Pancreas (tissue), 10 donors: ENCODE measurements around the gene BAHD1. TPM values are rescaled to one million over a fixed set of nuclear protein-coding genes. Genes with fewer than 3 reads are reported as not detected.

Experiments
- ATAC-seq, 4 donors: fragments of 200-7000 bp; cut with Tn5 transposase; one replicate each; pipeline versions ENCODE4 v1.8.0 to v1.9.1; 2020; ENCODE audit warnings: mild to moderate bottlenecking in 4 of 4, moderate library complexity in 4 of 4
- DNase-seq, 6 donors: peaks; one replicate each; pipeline ENCODE4 v3.0.0-alpha.2; 2020
- FAIRE-seq: peaks from 2 replicates; lab custom pipeline; 2012; peaks lifted over from hg19 to GRCh38; lab: Jason Lieb, UNC
- H3K27ac ChIP-seq, 4 donors: fragments of 200-600 bp; sonication (generic); 1 replicate in 3 of 4; 2 replicates in 1 of 4; pipeline versions ENCODE4 v1.5.0 to v1.8.0; 2020
- H3K27me3 ChIP-seq, 4 donors: fragments of 200-600 bp; one replicate each; pipeline ENCODE4 v1.8.0; 2021
- H3K36me3 ChIP-seq, 3 donors: fragments of 200-600 bp; sonication (generic) in 1 of 3; one replicate each; pipeline versions ENCODE4 v1.5.0 to v1.8.0; 2020 to 2021
- H3K4me1 ChIP-seq, 3 donors: fragments of 200-600 bp; one replicate each; pipeline ENCODE4 v1.8.0; 2021
- H3K4me3 ChIP-seq, 4 donors: fragments of 200-600 bp; sonication (generic) in 2 of 4; one replicate each; pipeline versions ENCODE4 v1.5.0 to v1.8.0; 2020 to 2021
- H3K9me3 ChIP-seq, 4 donors: fragments of 200-600 bp; one replicate each; pipeline ENCODE4 v1.8.0; 2021
- CTCF ChIP-seq, 4 donors: fragments of 200-600 bp; sonication (generic) in 3 of 4; IDR thresholded peaks; one replicate each; pipeline versions ENCODE4 v1.5.0 to v1.8.0; 2021; ENCODE audit warnings: antibody characterized with exemption in 4 of 4
- WGBS, 2 donors: extraction: QIAGEN DNeasy Blood & Tissue Kit; methylation state at CpG; one replicate each; pipeline ENCODE4 v1.1.7; 2013; 5-methylcytosine and 5-hydroxymethylcytosine counted together
- intact Hi-C, 3 donors: fragments of 100-400 bp; cut with DNase I; formaldehyde crosslinking; loops; one replicate each; pipeline versions ENCODE4 v1.11.1 to v1.14.2; 2022
- polyA plus RNA-seq, 2 donors: library from polyadenylated mRNA; stranded (reverse); fragments of 200-250 nt; gene quantifications; one replicate each; pipeline ENCODE4 v1.2.3, GENCODE V29; 2013
- total RNA-seq, 6 donors: library from RNA; stranded (reverse); fragmentation: NEBNext Ultra II Directional in 4 of 6; extraction: Animal tissue kit (Norgen Biotek cat#: 25700) in 4 of 6; gene quantifications; one replicate each; pipeline versions ENCODE4 v1.2.1 to v1.2.4, GENCODE V29; 2021 to 2023
- donor health status: healthy with polysubstance abuse.
- donor health status: DM: no; HTN: no; CAD: no; lungs with moderate emphysema.
- donor health status: DM: no; HTN: no; CAD: no.
- donor health status: control.
- donor health status: control.
- donor health status: Bipolar disorder and iron deficiency.
- donor health status: DM: yes; HTN: yes; CAD: no.
- donor health status: DM: no; HTN: no; CAD: no.
- donor health status: DM: no; HTN: no; CAD: no.
- donor health status: DM: yes; HTN: yes; CAD: no.

Gene BAHD1
- total and polyA plus RNA-seq, 8 donors, result 8.0 to 16.3 (median 10.7) TPM

GRCh38 chr15:40479024-40479423 lies 38.3 kb downstream of the BAHD1 start:
- no peak for DNase-seq
- Histone ChIP-seq H3K27ac (no peak overlapping the region), H3K9me3 (no peaks in the 10 kb centered on the region), H3K27me3 (no peaks in the 10 kb centered on the region), H3K4me3 (no peak overlapping the region), H3K36me3 (no peaks in the 10 kb centered on the region), H3K4me1 (no peaks in the 10 kb centered on the region)
- intact Hi-C loops, result no loop called here
- no peak for TF ChIP-seq CTCF (IDR thresholded peaks at IDR 0.05)
- no peak for FAIRE-seq
- ATAC-seq, result no peak

GRCh38 chr15:40481341-40482074 lies 40.8 kb downstream of the BAHD1 start:
- no peak for ATAC-seq
- no peak for DNase-seq
- no peaks in the 10 kb centered on the region for H3K4me1 ChIP-seq
- no peak for FAIRE-seq
- no peak for TF ChIP-seq CTCF (IDR thresholded peaks at IDR 0.05)
- no peaks in the 10 kb centered on the region for H3K9me3 ChIP-seq
- 73 to 93% methylated on average over 1 of the region's 1 CpG for WGBS, 2 donors
- H3K36me3 ChIP-seq, result no peaks in the 10 kb centered on the region
- H3K27me3 ChIP-seq, result no peaks in the 10 kb centered on the region
- no peak overlapping the region for H3K27ac ChIP-seq
- H3K4me3 ChIP-seq, result no peak overlapping the region
- intact Hi-C loops, result no loop called here

GRCh38 chr15:40483919-40484318 lies 43.2 kb downstream of the BAHD1 start:
- TF ChIP-seq CTCF (IDR thresholded peaks at IDR 0.05), result no peak
- H3K27ac ChIP-seq, result no peak overlapping the region
- DNase-seq (no peak), FAIRE-seq (no peak), ATAC-seq (no peak)
- intact Hi-C loops, result no loop called here
- H3K4me3 ChIP-seq, result no peak overlapping the region
- WGBS, 2 donors, result 78 to 80% methylated on average over 2 of the region's 2 CpGs
- H3K4me1 ChIP-seq, result no peaks in the 10 kb centered on the region
- no peaks in the 10 kb centered on the region for H3K27me3 ChIP-seq
- no peaks in the 10 kb centered on the region for H3K9me3 ChIP-seq
- H3K36me3 ChIP-seq, result no peaks in the 10 kb centered on the region

- H3K27ac ChIP-seq, result no peak overlapping the region
- no peak for ATAC-seq
- no peak for FAIRE-seq
- no peak overlapping the region for H3K4me3 ChIP-seq
- DNase-seq, result no peak
- TF ChIP-seq CTCF (IDR thresholded peaks at IDR 0.05), result no peak
- 84 to 86% methylated on average over 36 of the region's 36 CpGs for WGBS, 2 donors
- H3K4me1 ChIP-seq, result no peaks in the 10 kb centered on the region
- H3K36me3 ChIP-seq, result no peaks in the 10 kb centered on the region
- intact Hi-C loops, result no loop called here
- no peaks in the 10 kb centered on the region for H3K27me3 ChIP-seq
- H3K9me3 ChIP-seq, result no peaks in the 10 kb centered on the region
These were observed 45.5 kb downstream of the BAHD1 start for GRCh38 chr15:40486066-40486770.
